Measurements from ENCODE around the gene TAS2R19.

Gene TAS2R19

DNA sequence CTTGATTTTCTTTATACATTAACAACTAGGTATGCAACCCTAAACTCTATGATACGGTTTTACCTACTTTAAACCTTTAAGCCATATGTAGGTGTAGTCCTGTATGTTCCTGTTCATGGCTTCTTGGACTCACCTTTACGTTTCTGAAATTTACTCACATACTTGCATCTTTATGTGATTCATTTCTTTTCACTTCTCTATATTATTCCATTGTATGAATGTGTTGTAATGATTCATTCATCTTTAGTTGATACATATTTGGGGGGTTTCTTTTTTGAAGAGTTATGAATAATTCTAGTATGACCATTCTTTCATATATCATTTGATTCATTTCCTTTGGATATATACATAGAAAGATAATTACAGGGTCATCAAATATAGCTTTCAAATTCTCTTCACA, 33.3 kb downstream of the TAS2R19 start:
- no peak for DNase-seq (ENCODE audit: low read depth)

DNA sequence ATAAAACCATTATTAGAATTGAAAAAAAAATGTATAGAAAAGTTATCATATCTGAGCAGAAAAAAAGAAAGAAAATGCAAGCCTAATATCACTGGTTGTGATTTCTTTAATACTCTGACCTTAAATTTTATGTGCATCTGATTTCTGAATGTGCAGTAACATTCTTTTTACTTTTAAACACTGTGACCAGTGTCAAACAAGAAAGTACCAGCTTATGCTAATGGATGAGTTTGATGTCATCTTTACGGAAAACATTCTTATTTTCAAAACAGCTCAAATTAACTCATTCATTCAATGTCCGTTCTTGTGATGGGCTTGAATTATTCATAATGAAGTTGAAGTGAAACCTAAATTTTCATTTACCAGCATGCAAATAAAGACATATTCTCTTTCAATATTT, 35.6 kb downstream of the TAS2R19 start, which contains the start of gene TAS2R50:
Gene TAS2R50 (minus strand): TSS at position 101 of the 400 bp plus-strand sequence. CDS start 52 bp downstream, at position 49.
- no peak for DNase-seq (ENCODE audit: low read depth)

DNA sequence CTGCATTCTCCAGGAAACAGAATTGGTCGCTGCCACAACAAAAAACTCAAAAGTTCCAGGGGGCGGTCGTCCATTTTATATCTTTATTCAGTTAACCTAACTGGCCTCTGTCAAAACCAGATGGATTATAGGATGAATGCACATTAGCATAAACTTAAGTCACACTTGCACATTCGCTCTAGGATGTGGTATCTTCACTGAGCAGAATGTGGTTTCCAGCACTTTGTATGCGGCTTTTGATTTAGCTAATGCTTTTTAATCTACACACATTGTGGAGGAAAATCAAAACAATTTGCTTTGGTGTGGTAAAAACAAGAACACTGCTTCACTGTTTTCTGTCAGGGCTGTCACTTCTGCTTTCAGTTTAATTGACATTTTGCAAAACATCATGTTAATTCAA, 40.2 kb downstream of the TAS2R19 start:
- no peak for DNase-seq (ENCODE audit: low read depth)

DNA sequence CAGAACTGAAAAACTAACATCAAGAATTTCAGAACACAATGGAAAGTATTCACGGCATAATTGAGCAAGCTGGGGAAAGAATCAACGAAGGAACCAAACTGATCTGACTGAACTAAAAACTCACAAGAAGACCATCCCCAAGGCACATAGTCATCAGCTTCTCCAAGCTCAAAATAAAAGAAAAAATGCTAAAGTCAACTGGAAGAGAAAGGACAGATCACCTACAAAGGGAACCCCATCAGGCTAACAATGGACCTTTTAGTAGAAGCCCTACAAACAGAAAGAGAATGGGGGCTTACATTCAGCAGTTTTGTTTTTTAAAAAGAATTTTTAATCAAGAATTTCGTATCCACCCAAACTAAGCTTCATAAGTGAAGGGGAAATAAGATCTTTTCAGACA, 47.5 kb downstream of the TAS2R19 start:
- no peak for DNase-seq (ENCODE audit: low read depth)

All from fibroblast of the conjunctiva (primary cell).